BE2C (cell line): ENCODE data around the gene HIPK4.

Source experiments
- DNase-seq: peaks from one replicate; pipeline ENCODE4 v3.0.0-alpha.2; 2020
- H3K27me3 ChIP-seq: fragments of 250-450 bp; sonication (Bioruptor Pico); 2 replicates; pipeline ENCODE4 v1.5.1; 2020; ENCODE audit warnings: mild to moderate bottlenecking
- H3K36me3 ChIP-seq: fragments of 250-450 bp; sonication (Bioruptor Pico); 2 replicates; pipeline ENCODE4 v1.5.1; 2020; ENCODE audit warnings: mild to moderate bottlenecking
- H3K4me1 ChIP-seq: fragments of 250-450 bp; sonication (Bioruptor Pico); 2 replicates; pipeline ENCODE4 v1.5.1; 2020
- H3K4me3 ChIP-seq: 2 replicates; pipeline ENCODE4 v1.5.1; 2011; ENCODE audit warnings: low read depth, low read length
- H3K9me3 ChIP-seq: fragments of 250-450 bp; sonication (Bioruptor Pico); 2 replicates; pipeline ENCODE4 v1.5.1; 2020
- CTCF ChIP-seq: IDR thresholded peaks from 2 replicates; pipeline ENCODE4 v1.5.1; 2012; ENCODE audit warnings: mild to moderate bottlenecking, low read depth, low read length

Gene HIPK4

GRCh38 chr19:40420766-40421765, 31.1 kb upstream of the HIPK4 start:
- DNase-seq, result peak; percentile 93
- Histone ChIP-seq H3K36me3 (no peaks in the 10 kb centered on the region; the same call in 1 of the 2 replicates), H3K4me3 (peak overlapping the region; percentile 68), H3K4me1 (peaks cover 3% of the 10 kb centered on the region; the same call in 1 of the 2 replicates), H3K27me3 (no peaks in the 10 kb centered on the region), H3K9me3 (no peaks in the 10 kb centered on the region)
- TF ChIP-seq CTCF, result peak; percentile 95

GRCh38 chr19:40420451-40420765, 30.4 kb upstream of the HIPK4 start:
- no peaks in the 10 kb centered on the region for H3K27me3 ChIP-seq
- no peak for TF ChIP-seq CTCF
- no peaks in the 10 kb centered on the region for H3K9me3 ChIP-seq
- no peaks in the 10 kb centered on the region; the same call in 1 of the 2 replicates for H3K36me3 ChIP-seq
- peaks cover 3% of the 10 kb centered on the region; the same call in 1 of the 2 replicates for H3K4me1 ChIP-seq
- peak overlapping the region; percentile 68 for H3K4me3 ChIP-seq
- no peak for DNase-seq

- H3K36me3 ChIP-seq, result no peaks in the 10 kb centered on the region; the same call in 1 of the 2 replicates
- no peak overlapping the region for H3K4me3 ChIP-seq
- no peaks in the 10 kb centered on the region for H3K9me3 ChIP-seq
- no peaks in the 10 kb centered on the region for H3K27me3 ChIP-seq
- no peak for TF ChIP-seq CTCF
- H3K4me1 ChIP-seq, result peaks cover 3% of the 10 kb centered on the region; the same call in 1 of the 2 replicates
- no peak for DNase-seq
Measured at GRCh38 chr19:40419780-40420179, 29.8 kb upstream of the HIPK4 start.

GRCh38 chr19:40419066-40419612, 29.2 kb upstream of the HIPK4 start:
- no peak overlapping the region for H3K4me3 ChIP-seq
- no peaks in the 10 kb centered on the region; the same call in 1 of the 2 replicates for H3K36me3 ChIP-seq
- H3K9me3 ChIP-seq, result no peaks in the 10 kb centered on the region
- no peak for DNase-seq
- H3K27me3 ChIP-seq, result no peaks in the 10 kb centered on the region
- no peaks in the 10 kb centered on the region for H3K4me1 ChIP-seq
- no peak for TF ChIP-seq CTCF

GRCh38 chr19:40418040-40418439, 28.1 kb upstream of the HIPK4 start:
- no peaks in the 10 kb centered on the region; the same call in 1 of the 2 replicates for H3K36me3 ChIP-seq
- H3K4me1 ChIP-seq, result no peaks in the 10 kb centered on the region
- TF ChIP-seq CTCF, result no peak
- H3K9me3 ChIP-seq, result no peaks in the 10 kb centered on the region
- no peak overlapping the region for H3K4me3 ChIP-seq
- no peak for DNase-seq
- H3K27me3 ChIP-seq, result no peaks in the 10 kb centered on the region

GRCh38 chr19:40417643-40417981, 27.6 kb upstream of the HIPK4 start:
- no peak for DNase-seq
- no peaks in the 10 kb centered on the region for H3K9me3 ChIP-seq
- H3K36me3 ChIP-seq, result no peaks in the 10 kb centered on the region; the same call in 1 of the 2 replicates
- H3K27me3 ChIP-seq, result no peaks in the 10 kb centered on the region
- no peak overlapping the region for H3K4me3 ChIP-seq
- no peak for TF ChIP-seq CTCF
- no peaks in the 10 kb centered on the region for H3K4me1 ChIP-seq
